Hepatocyte (in vitro differentiated cells): ENCODE measurements around the gene ROR2. TPM values are rescaled to one million over a fixed set of nuclear protein-coding genes. Genes with fewer than 3 reads are reported as not detected.

Experiments
- DNase-seq: peaks from one replicate; pipeline ENCODE4 v3.0.0-alpha.2; 2016; ENCODE audit warnings: low spot score
- H2AFZ ChIP-seq: fragments of 200-600 bp; sonication (generic); 2 replicates; pipeline ENCODE4 v1.6.0; 2016; ENCODE audit warnings: antibody characterized with exemption, mild to moderate bottlenecking
- H3K27ac ChIP-seq: fragments of 200-600 bp; sonication (generic); 2 replicates; pipeline ENCODE4 v1.5.1; 2016; ENCODE audit warnings: mild to moderate bottlenecking
- H3K27me3 ChIP-seq: fragments of 200-600 bp; sonication (generic); 2 replicates; pipeline ENCODE4 v1.6.1; 2016
- H3K36me3 ChIP-seq: fragments of 200-600 bp; sonication (generic); replicated peaks from 2 replicates; pipeline ENCODE4 v1.5.1; 2016; ENCODE audit warnings: low read depth; ENCODE audit not compliant: insufficient read depth
- H3K4me1 ChIP-seq: fragments of 200-600 bp; sonication (generic); 2 replicates; pipeline ENCODE4 v1.5.1; 2016; ENCODE audit warnings: mild to moderate bottlenecking, moderate library complexity; ENCODE audit not compliant: insufficient read depth
- H3K4me2 ChIP-seq: fragments of 200-600 bp; sonication (generic); 2 replicates; pipeline ENCODE4 v1.6.0; 2016
- H3K4me3 ChIP-seq: fragments of 200-600 bp; sonication (generic); 2 replicates; pipeline ENCODE4 v1.5.1; 2016; ENCODE audit warnings: mild to moderate bottlenecking
- H3K79me2 ChIP-seq: fragments of 200-600 bp; sonication (generic); 2 replicates; pipeline ENCODE4 v1.6.0; 2017; ENCODE audit warnings: mild to moderate bottlenecking
- H3K9me2 ChIP-seq: fragments of 200-600 bp; sonication (generic); replicated peaks from 2 replicates; pipeline ENCODE4 v1.6.0; 2017; ENCODE audit warnings: mild to moderate bottlenecking; ENCODE audit not compliant: insufficient read depth
- H3K9me3 ChIP-seq: fragments of 200-600 bp; sonication (generic); 2 replicates; pipeline ENCODE4 v1.5.1; 2016; ENCODE audit warnings: low read depth, mild to moderate bottlenecking
- H4K20me1 ChIP-seq: fragments of 200-600 bp; sonication (generic); 2 replicates; pipeline ENCODE4 v1.6.0; 2016; ENCODE audit warnings: mild to moderate bottlenecking; ENCODE audit not compliant: insufficient read depth, poor library complexity, severe bottlenecking
- EZH2 ChIP-seq: fragments of 200-600 bp; sonication (generic); IDR thresholded peaks from 2 replicates; pipeline ENCODE4 v1.6.1; 2016; ENCODE audit warnings: antibody characterized with exemption, mild to moderate bottlenecking, borderline replicate concordance
- EZH2phosphoT487 ChIP-seq: fragments of 200-600 bp; sonication (generic); IDR thresholded peaks from one replicate; pipeline ENCODE4 v1.6.1; 2018; ENCODE audit warnings: antibody characterized with exemption, mild to moderate bottlenecking, low read depth, moderate library complexity; ENCODE audit not compliant: unreplicated experiment, severe bottlenecking
- WGBS: methylation state at CpG from one replicate; pipeline ENCODE4 v1.1.6; 2016; ENCODE audit warnings: low lambda C conversion rate; ENCODE audit errors: missing lambda C conversion rate; 5-methylcytosine and 5-hydroxymethylcytosine counted together
- polyA plus RNA-seq: library from polyadenylated mRNA; unstranded; fragments of >200 nt; fragmentation: Nextera tagmentation; extraction: Ambion mirVana; gene quantifications from 2 replicates; pipeline ENCODE4 v1.2.1, GENCODE V29; 2016
- total RNA-seq: library from RNA; depleted of rRNA; stranded (reverse); fragments of >200 nt; gene quantifications from 2 replicates; pipeline ENCODE4 v1.2.3, GENCODE V29; 2014
- TF ChIP-seq, protein P1 (sequence below): fragments of 200-600 bp; sonication (generic); IDR thresholded peaks from 2 replicates; pipeline ENCODE4 v1.5.1; 2016; ENCODE audit warnings: antibody characterized with exemption, mild to moderate bottlenecking; ENCODE audit not compliant: poor library complexity

ROR2 gene
- total and polyA plus RNA-seq, 2 experiments from 2014 or later = 25.6 to 29.5 TPM

DNA sequence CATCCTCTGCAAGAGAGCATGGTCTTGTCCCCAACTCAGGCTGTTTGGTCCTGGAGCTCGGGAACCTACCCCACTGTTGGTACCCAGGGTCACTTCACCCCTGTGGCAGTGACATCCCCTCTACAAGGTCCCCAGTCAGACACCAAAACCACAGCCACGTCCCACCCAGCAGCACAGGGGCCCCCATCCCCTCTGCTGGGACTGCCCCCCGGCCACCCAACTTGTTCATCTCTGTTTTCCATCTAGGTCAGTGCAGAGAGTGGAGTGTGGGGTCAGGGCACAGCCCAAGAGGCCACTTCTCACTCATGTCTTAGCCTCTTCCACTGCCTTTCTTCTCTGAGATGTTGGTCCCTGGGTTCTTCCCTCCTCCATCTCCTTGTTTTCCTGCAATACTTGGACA lies 292.5 kb downstream of the ROR2 start:
- Histone ChIP-seq H3K9me3 (no peaks in the 10 kb centered on the region), H3K36me3 (no peaks in the 10 kb centered on the region), H3K27ac (no peak overlapping the region), H3K4me2 (no peak overlapping the region), H3K79me2 (no peaks in the 10 kb centered on the region), H4K20me1 (no peaks in the 10 kb centered on the region), H3K4me3 (no peak overlapping the region), H3K9me2 (no peaks in the 10 kb centered on the region), H2AFZ (no peak overlapping the region), H3K4me1 (peaks cover 17% of the 10 kb centered on the region), H3K27me3 (no peaks in the 10 kb centered on the region)
- DNase-seq = no peak
- TF ChIP-seq, protein P1, sequence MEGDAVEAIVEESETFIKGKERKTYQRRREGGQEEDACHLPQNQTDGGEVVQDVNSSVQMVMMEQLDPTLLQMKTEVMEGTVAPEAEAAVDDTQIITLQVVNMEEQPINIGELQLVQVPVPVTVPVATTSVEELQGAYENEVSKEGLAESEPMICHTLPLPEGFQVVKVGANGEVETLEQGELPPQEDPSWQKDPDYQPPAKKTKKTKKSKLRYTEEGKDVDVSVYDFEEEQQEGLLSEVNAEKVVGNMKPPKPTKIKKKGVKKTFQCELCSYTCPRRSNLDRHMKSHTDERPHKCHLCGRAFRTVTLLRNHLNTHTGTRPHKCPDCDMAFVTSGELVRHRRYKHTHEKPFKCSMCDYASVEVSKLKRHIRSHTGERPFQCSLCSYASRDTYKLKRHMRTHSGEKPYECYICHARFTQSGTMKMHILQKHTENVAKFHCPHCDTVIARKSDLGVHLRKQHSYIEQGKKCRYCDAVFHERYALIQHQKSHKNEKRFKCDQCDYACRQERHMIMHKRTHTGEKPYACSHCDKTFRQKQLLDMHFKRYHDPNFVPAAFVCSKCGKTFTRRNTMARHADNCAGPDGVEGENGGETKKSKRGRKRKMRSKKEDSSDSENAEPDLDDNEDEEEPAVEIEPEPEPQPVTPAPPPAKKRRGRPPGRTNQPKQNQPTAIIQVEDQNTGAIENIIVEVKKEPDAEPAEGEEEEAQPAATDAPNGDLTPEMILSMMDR = no peak
- TF ChIP-seq EZH2phosphoT487 (no peak), EZH2 (no peak)
- 100% methylated on average over 3 of the region's 3 CpGs for WGBS

- TF ChIP-seq EZH2 (no peak), EZH2phosphoT487 (no peak)
- TF ChIP-seq, protein P1 = no peak
- Histone ChIP-seq H3K9me3 (no peaks in the 10 kb centered on the region), H3K36me3 (no peaks in the 10 kb centered on the region), H3K79me2 (no peaks in the 10 kb centered on the region), H2AFZ (no peak overlapping the region), H3K4me2 (peak overlapping the region; percentile 38), H3K9me2 (no peaks in the 10 kb centered on the region), H3K4me3 (no peak overlapping the region), H4K20me1 (no peaks in the 10 kb centered on the region), H3K27me3 (no peaks in the 10 kb centered on the region), H3K4me1 (peaks cover 17% of the 10 kb centered on the region), H3K27ac (peak overlapping the region; percentile 72)
- 78% methylated on average over 4 of the region's 4 CpGs for WGBS
- DNase-seq = no peak
Observed at GRCh38 chr9:91655658-91656057, 294.4 kb downstream of the ROR2 start.

GRCh38 chr9:91655215-91655614 lies 294.8 kb downstream of the ROR2 start:
- WGBS = 46% methylated on average over 6 of the region's 6 CpGs
- H3K4me1 ChIP-seq = peaks cover 13% of the 10 kb centered on the region
- no peaks in the 10 kb centered on the region for H3K27me3 ChIP-seq
- H3K9me3 ChIP-seq = no peaks in the 10 kb centered on the region
- no peaks in the 10 kb centered on the region for H3K36me3 ChIP-seq
- TF ChIP-seq, protein P1 = no peak
- TF ChIP-seq EZH2phosphoT487 (no peak), EZH2 (no peak)
- peak overlapping the region; percentile 72 for H3K27ac ChIP-seq
- peak; percentile 27 for DNase-seq
- H4K20me1 ChIP-seq = no peaks in the 10 kb centered on the region
- no peaks in the 10 kb centered on the region for H3K79me2 ChIP-seq
- H3K4me2 ChIP-seq = peak overlapping the region; percentile 38
- no peak overlapping the region for H2AFZ ChIP-seq
- H3K4me3 ChIP-seq = no peak overlapping the region
- no peaks in the 10 kb centered on the region for H3K9me2 ChIP-seq

DNA sequence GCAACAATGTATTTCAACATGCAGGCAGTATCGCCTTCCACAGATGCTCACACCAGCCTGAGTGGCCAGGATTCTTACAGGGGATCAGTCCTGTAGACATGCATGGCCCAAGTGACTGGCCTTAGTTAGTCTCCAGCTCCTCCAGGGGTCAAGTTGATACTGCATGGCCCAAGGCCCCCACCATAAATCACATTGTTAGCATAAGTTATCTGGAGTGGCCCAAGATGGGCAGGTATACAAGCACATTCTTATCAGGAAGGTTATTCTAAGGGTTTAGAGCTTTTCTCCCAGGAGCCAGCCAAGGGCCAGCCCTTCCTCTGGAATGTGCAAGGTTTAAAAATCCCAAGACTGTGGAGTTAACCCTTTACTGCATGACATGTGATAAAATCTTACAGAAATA lies 295.5 kb downstream of the ROR2 start:
- H3K9me2 ChIP-seq = no peaks in the 10 kb centered on the region
- H4K20me1 ChIP-seq = no peaks in the 10 kb centered on the region
- no peaks in the 10 kb centered on the region for H3K36me3 ChIP-seq
- peaks cover 10% of the 10 kb centered on the region for H3K4me1 ChIP-seq
- no peak overlapping the region for H3K27ac ChIP-seq
- no peak overlapping the region for H3K4me2 ChIP-seq
- 88% methylated on average over 1 of the region's 1 CpG for WGBS
- TF ChIP-seq EZH2 = no peak
- TF ChIP-seq, protein P1 = no peak
- no peak for TF ChIP-seq EZH2phosphoT487
- no peaks in the 10 kb centered on the region for H3K27me3 ChIP-seq
- H3K79me2 ChIP-seq = no peaks in the 10 kb centered on the region
- H2AFZ ChIP-seq = no peak overlapping the region
- H3K9me3 ChIP-seq = no peaks in the 10 kb centered on the region
- peak; percentile 31 for DNase-seq
- H3K4me3 ChIP-seq = no peak overlapping the region
